T-helper 17 cell (primary cell): ENCODE measurements around the gene HOXB1. TPM values are rescaled to one million over a fixed set of nuclear protein-coding genes. Genes with fewer than 3 reads are reported as not detected.
"Not testable (repeated sequence)": the region's sequence is repeated elsewhere in the genome, so short reads cannot be mapped to it uniquely, and the experiment has no call there.

Source experiments
- ATAC-seq: fragments of 150-1000 bp; cut with Tn5 transposase; 2 replicates; pipeline ENCODE4 v1.10.0; 2021; ENCODE audit warnings: mild to moderate bottlenecking, moderate library complexity
- DNase-seq, 3 donors: peaks; one replicate each; pipeline versions ENCODE4 v3.0.0 to v3.0.0-alpha.2; 2020 to 2021
- H3K9me3 ChIP-seq: one replicate; pipeline ENCODE4 v1.7.0; 2013; ENCODE audit warnings: low read length, mild to moderate bottlenecking; ENCODE audit not compliant: control insufficient read depth, poor library complexity, severe bottlenecking
- H3K27ac Mint-ChIP-seq: one replicate; pipeline ENCODE4 v1.8.0; 2022; ENCODE audit warnings: mild to moderate bottlenecking, moderate library complexity, mixed read lengths
- H3K27me3 Mint-ChIP-seq: one replicate; pipeline ENCODE4 v1.8.0; 2022; ENCODE audit warnings: mixed read lengths
- H3K36me3 Mint-ChIP-seq: one replicate; pipeline ENCODE4 v1.8.0; 2022; ENCODE audit warnings: low read depth, mixed read lengths
- H3K4me1 Mint-ChIP-seq: one replicate; pipeline ENCODE4 v1.8.0; 2022; ENCODE audit warnings: mild to moderate bottlenecking, mixed read lengths
- H3K4me3 Mint-ChIP-seq: one replicate; pipeline ENCODE4 v1.8.0; 2022; ENCODE audit warnings: mild to moderate bottlenecking, moderate library complexity, mixed read lengths
- total RNA-seq, 4 donors: library from RNA in 2 of 4; stranded (reverse) in 2 of 4; gene quantifications; one replicate each; pipeline ENCODE4 v1.2.3 and lab custom pipeline; 2022 to 2026

HOXB1 gene
- total RNA-seq, 2 donors from 2014 or later = not detected

DNA sequence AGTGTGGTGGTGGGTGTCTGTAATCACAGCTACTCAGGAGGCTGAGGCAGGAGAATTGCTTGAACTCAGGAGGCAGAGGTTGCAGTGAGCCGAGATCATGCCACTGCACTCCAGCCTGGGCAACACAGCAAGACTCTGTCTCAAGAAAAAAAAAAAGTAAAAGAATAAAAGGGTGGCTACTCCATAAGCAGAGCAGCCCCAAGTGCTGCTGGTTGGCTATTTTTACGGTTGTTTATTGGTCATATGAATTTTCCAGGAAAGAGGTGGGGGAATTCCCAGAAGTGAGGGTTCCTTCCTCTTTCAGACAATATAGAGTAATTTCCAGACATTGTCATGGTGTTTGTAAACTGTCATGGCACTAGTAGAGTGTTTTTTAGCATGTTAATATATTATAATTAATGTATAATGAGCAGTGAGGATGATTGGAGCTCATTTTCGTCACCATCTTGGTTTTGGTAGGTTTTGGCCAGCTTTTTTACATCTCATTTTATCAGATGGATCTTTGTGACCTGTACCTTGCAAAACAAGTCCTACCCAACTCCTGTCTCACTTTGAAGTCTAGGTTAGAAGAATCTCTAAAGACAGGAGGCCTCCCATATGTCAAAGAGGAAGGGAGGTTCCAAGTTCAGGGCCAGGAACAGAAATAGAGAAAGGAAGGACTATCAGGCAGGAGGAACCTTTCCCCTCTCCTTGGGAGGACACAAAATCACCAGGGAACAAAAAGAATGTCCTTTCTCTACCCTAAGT, 39.1 kb downstream of the HOXB1 start:
- Mint-ChIP-seq H3K36me3 (peaks cover 2% of the 10 kb centered on the region), H3K4me3 (peak overlapping the region; percentile 45), H3K4me1 (peaks cover 9% of the 10 kb centered on the region), H3K27ac (peak overlapping the region; percentile 9), H3K27me3 (peaks cover 20% of the 10 kb centered on the region)
- DNase-seq (no peak), ATAC-seq (peak; percentile 29)
- no peaks in the 10 kb centered on the region for H3K9me3 ChIP-seq

DNA sequence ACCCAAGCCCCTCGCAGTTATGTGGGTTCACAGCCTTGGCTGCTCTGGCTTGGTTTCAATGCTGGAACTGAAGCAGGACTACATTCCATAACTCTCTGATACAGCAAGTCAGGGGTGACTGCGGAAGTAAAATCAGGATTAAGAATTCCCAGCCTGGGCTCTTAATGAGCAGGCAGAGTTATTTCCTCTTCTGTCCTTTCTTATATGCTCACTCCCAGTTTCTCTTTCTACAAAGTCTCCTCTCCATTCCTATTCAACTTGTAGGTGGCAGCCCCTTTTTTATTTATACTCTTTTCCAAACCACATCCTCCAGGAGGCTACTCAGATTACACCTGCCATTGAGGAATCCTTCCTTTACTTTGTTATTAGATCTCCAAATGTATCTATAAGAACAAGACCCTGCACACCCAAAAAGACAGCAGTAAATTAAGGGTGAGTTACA, 40.3 kb downstream of the HOXB1 start:
- Mint-ChIP-seq H3K4me1 (peaks cover 9% of the 10 kb centered on the region), H3K27me3 (peaks cover 24% of the 10 kb centered on the region), H3K36me3 (peaks cover 2% of the 10 kb centered on the region)

DNA sequence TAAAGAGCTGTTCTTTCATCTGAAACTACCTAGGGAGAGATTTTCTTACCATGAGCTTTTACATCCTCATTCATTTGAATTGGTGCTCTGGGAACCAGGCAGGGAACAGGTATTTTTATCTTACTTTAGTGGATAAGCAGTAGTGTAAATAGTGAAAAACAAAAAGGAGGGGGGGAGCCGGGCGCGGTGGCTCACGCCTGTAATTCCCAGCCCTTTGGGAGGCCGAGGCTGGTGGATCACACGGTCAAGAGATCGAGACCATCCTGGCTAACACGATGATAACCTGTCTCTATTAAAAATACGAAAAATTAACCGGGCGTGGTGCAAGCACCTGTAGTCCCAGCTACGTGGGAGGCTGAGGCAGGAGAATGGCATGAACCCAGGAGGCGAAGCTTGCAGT, 41.0 kb downstream of the HOXB1 start:
- ATAC-seq (no peak), DNase-seq (no peak)
- no peaks in the 10 kb centered on the region for H3K9me3 ChIP-seq
- peaks cover 9% of the 10 kb centered on the region for H3K4me1 Mint-ChIP-seq
- H3K36me3 Mint-ChIP-seq = peaks cover 2% of the 10 kb centered on the region
- H3K27ac Mint-ChIP-seq = no peak overlapping the region
- H3K4me3 Mint-ChIP-seq = no peak overlapping the region
- H3K27me3 Mint-ChIP-seq = peaks cover 18% of the 10 kb centered on the region

More for the DNA sequence above, 40.3 kb downstream of the HOXB1 start:
- DNase-seq (no peak), ATAC-seq (no peak)
- no peaks in the 10 kb centered on the region for H3K9me3 ChIP-seq
- H3K27ac Mint-ChIP-seq = no peak overlapping the region
- H3K4me3 Mint-ChIP-seq = no peak overlapping the region

DNA sequence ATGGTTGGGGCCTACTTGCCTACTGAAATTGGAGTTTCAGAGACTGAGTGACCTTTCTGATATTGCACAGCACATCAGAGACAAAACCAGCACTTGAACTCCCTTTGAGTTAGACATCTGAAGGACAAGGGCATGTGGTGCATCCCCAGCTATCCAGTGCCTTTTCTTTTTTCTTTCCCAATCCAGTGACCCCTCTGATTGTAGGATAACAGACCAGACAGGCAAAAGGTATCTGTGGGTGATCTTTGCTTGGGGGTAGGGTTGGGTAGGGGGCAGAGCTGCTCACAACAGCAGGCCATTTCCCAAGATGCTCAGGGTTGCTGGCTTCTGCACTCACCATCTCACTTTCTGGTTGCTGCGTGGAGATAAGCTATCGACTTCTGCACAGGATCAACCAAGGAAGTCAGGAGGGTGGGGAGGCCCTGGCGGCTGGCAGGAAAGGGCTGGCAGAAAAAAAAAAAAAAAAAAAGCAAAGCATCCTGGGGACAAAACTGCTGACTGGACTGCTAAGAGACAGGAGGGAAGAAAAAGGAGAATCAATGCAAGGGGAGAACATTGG, 42.2 kb downstream of the HOXB1 start:
- H3K27me3 Mint-ChIP-seq = peaks cover 9% of the 10 kb centered on the region
- no peak overlapping the region for H3K27ac Mint-ChIP-seq
- H3K4me1 Mint-ChIP-seq = peaks cover 9% of the 10 kb centered on the region
- DNase-seq (no peak), ATAC-seq (no peak)
- H3K9me3 ChIP-seq = no peaks in the 10 kb centered on the region
- H3K4me3 Mint-ChIP-seq = peak overlapping the region; percentile 36
- H3K36me3 Mint-ChIP-seq = no peaks in the 10 kb centered on the region

DNA sequence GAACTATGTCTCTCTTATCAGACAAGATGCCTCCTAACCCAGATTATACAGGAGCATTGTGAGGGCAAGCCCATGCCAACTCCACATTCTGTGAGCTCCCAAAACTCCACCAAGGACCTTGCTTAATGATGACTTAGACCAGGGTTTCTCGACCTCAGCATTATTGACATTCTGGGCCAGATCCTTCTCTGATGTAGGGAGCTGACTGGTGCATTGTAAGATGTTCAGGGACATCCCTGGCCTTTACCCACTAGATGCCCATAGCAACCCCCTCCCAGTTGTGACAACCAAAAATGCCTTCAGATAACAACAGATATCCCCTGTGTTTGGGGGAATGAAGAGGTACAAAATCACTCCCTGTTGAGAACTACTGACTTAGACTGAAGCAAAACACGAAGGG, 43.6 kb downstream of the HOXB1 start:
- Mint-ChIP-seq H3K27ac (no peak overlapping the region), H3K36me3 (no peaks in the 10 kb centered on the region), H3K4me1 (peaks cover 15% of the 10 kb centered on the region), H3K27me3 (peaks cover 9% of the 10 kb centered on the region), H3K4me3 (no peak overlapping the region)
- DNase-seq (no peak), ATAC-seq (no peak)
- no peaks in the 10 kb centered on the region for H3K9me3 ChIP-seq

DNA sequence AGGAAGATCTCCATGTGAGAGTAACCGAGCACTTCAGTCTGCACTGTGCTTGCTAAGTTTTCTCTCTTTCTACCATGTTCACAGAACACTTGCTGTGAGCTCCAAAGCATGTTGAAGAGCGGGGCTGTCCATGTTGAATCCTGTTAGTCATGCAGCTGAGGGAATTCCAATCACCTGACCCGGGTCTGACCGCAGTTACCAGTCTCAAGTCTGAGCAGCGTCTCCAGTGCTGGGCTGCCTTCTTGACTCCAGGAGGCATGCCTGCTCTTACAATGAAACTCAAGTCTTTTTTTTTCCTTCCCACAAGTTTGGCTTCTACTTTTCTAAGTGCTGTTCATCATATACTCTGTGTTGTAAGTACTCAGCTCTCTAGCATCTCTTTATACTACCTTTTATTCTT, 44.3 kb downstream of the HOXB1 start:
- Mint-ChIP-seq H3K27me3 (peaks cover 9% of the 10 kb centered on the region), H3K4me3 (no peak overlapping the region), H3K4me1 (peaks cover 15% of the 10 kb centered on the region), H3K36me3 (no peaks in the 10 kb centered on the region), H3K27ac (no peak overlapping the region)
- no peaks in the 10 kb centered on the region for H3K9me3 ChIP-seq
- ATAC-seq (no peak), DNase-seq (no peak)

DNA sequence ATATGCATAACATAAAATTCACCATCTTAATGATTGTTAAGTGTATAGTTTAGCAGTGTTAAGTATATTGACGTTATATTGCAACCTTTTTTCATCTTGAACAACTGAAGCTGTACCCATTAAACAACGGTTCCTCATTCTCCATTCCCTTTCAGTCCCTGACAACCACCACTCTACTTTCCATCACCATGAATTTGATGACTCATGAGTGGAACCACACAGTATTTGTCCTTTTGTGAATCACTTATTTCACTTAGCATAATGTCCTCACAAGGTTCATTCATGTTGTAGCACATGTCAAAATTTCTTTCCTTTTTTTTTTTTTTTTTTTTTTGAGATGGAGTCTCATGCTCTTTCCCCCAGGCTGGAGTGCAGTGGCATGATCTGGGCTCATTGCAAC, 46.0 kb downstream of the HOXB1 start:
- no peak for ATAC-seq
- peaks cover 9% of the 10 kb centered on the region for H3K27me3 Mint-ChIP-seq
- no peak for DNase-seq
- H3K27ac Mint-ChIP-seq = no peak overlapping the region
- H3K36me3 Mint-ChIP-seq = no peaks in the 10 kb centered on the region
- peaks cover 15% of the 10 kb centered on the region for H3K4me1 Mint-ChIP-seq
- H3K4me3 Mint-ChIP-seq = no peak overlapping the region
- H3K9me3 ChIP-seq = no peaks in the 10 kb centered on the region

DNA sequence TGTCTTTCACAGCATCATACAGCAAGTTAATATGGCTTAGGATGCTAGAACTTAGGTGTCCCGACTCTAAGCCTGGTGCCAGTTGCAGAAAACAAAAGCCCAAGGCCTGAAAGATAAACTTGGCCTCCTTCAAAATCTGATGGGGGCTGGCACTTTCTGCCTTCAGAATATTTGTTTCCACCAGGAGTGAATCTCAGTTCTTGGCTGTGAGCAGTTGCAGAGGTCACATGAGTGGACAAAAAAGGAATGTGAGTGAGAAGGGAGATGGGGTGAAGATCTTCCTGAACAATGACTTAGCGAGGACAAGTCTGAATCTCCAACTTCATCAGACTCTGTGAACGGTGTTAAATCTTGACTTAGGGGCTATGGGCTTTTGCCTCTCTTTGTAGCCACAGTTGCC, 46.6 kb downstream of the HOXB1 start:
- Mint-ChIP-seq H3K27ac (no peak overlapping the region), H3K36me3 (no peaks in the 10 kb centered on the region), H3K4me3 (no peak overlapping the region), H3K27me3 (peaks cover 9% of the 10 kb centered on the region), H3K4me1 (peaks cover 15% of the 10 kb centered on the region)
- ATAC-seq (no peak), DNase-seq (no peak)
- H3K9me3 ChIP-seq = no peaks in the 10 kb centered on the region

DNA sequence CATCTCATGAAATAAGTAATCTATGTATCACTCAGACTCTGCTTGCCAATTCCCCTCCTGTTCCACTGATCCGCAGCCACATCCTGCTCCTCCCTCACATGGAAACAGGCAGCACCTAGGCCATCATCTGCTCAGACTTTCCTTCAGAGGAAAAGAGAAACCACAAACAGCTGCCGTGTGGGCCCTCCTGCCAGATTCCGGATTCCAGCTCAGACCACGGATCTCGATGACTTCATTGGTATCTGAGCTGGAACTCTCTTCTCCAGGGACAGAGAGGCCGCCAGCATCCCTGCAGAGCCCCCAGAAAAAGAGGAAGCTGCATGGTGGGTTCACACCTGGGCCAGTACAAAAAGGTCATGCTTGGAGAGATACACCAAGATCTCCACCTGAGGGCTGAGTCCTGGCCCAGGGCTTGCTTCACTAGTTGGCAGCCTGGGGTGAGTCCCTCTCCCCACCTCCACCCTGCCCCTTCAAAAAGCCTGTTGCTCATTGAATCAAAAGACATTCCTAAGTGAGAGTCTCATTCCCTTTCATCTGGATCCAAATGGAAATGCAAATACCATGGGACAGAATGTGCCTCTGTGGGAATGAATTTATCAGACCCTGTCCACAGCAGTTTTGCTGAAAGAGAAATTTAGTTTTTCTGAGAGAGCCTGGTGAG, 47.2 kb downstream of the HOXB1 start:
- H3K4me3 Mint-ChIP-seq = no peak overlapping the region
- DNase-seq (no peak), ATAC-seq (peak; percentile 41)
- H3K27ac Mint-ChIP-seq = no peak overlapping the region
- peaks cover 10% of the 10 kb centered on the region for H3K27me3 Mint-ChIP-seq
- H3K9me3 ChIP-seq = no peaks in the 10 kb centered on the region
- peaks cover 11% of the 10 kb centered on the region for H3K4me1 Mint-ChIP-seq
- no peaks in the 10 kb centered on the region for H3K36me3 Mint-ChIP-seq

DNA sequence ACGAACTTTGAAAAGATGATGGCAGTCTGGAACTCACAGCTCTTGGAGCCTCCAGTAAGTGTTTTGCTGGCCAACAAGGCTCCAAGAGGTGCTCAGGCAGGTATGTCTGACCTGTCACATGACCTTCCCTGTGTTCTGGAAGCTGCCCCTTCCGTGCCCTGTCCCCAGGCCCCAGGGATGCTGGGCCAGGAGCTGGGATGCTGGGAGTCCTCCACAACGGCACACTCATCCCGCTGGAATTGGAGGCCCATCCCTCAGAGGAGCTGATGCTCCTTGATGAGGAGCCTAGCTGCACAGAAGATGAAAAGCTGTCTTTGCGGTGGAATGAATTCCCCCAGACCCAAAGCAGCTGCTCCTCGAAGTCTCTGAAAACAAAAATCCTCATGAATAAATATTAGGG, 47.8 kb downstream of the HOXB1 start:
- H3K36me3 Mint-ChIP-seq = no peaks in the 10 kb centered on the region
- ATAC-seq (no peak), DNase-seq (no peak)
- no peaks in the 10 kb centered on the region for H3K9me3 ChIP-seq
- H3K27me3 Mint-ChIP-seq = peaks cover 13% of the 10 kb centered on the region
- peaks cover 10% of the 10 kb centered on the region for H3K4me1 Mint-ChIP-seq
- H3K4me3 Mint-ChIP-seq = no peak overlapping the region
- H3K27ac Mint-ChIP-seq = no peak overlapping the region

DNA sequence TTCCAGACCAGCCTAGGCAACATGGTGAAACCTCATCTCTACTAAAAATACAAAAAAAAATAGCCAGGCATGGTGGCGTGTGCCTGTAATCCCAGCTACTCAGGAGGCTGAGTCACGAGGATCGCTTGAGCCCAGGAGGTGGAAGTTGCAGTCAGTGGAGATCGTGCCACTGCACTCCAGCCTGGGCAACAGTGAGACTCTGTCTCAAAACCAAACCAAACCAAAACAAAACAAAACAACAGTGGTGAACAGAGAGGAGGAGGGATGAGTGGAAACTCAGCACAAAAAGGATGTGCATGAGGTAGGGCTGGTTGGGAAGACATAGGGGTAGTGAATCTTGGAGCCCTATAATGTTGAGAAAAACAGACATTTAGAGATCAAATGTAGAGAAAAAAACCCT, 48.5 kb downstream of the HOXB1 start:
- peaks cover 13% of the 10 kb centered on the region for H3K27me3 Mint-ChIP-seq
- H3K27ac Mint-ChIP-seq, DNase-seq, H3K36me3 Mint-ChIP-seq, H3K4me3 Mint-ChIP-seq, H3K9me3 ChIP-seq, H3K4me1 Mint-ChIP-seq, ATAC-seq: not testable (repeated sequence)

DNA sequence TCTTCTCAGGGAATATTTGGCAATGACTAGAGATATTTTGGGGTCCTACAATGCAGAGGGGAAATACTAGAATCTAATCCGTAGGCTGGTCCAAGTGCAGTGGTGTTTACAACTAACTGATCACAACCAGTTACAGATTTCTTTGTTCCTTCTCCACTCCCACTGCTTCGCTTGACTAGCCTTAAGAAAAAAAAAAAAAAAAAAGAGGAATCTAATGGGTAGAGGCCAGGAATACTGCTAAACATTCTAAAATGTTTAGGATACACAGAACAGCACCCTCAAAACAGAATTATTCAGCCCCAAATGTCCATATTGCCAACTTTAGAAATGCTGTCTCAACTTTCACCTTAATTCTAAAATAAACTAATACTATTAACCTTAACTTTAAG, 51.8 kb downstream of the HOXB1 start:
- Mint-ChIP-seq H3K36me3 (no peaks in the 10 kb centered on the region), H3K4me3 (no peak overlapping the region), H3K4me1 (peaks cover 10% of the 10 kb centered on the region), H3K27ac (no peak overlapping the region), H3K27me3 (peaks cover 4% of the 10 kb centered on the region)
- ATAC-seq (no peak), DNase-seq (no peak)
- no peaks in the 10 kb centered on the region for H3K9me3 ChIP-seq
